B cell (primary cell): Measurements from ENCODE around the gene RSPH1.

Source experiments
- EZH2 ChIP-seq: IDR thresholded peaks from 2 replicates; pipeline ENCODE4 v1.6.1; 2012; ENCODE audit warnings: borderline replicate concordance, low read depth, mild to moderate bottlenecking, moderate library complexity, low read length; ENCODE audit not compliant: insufficient read depth, poor library complexity, severe bottlenecking
- TF ChIP-seq, protein P1 (sequence below): fragments of 200-600 bp; IDR thresholded peaks from one replicate; pipeline ENCODE4 v1.8.0; 2022; ENCODE audit warnings: antibody characterized with exemption, mild to moderate bottlenecking

GRCh38 chr21:42518215-42518614, 22.2 kb upstream of the RSPH1 start:
- TF ChIP-seq EZH2, result no peak
- TF ChIP-seq, protein P1, sequence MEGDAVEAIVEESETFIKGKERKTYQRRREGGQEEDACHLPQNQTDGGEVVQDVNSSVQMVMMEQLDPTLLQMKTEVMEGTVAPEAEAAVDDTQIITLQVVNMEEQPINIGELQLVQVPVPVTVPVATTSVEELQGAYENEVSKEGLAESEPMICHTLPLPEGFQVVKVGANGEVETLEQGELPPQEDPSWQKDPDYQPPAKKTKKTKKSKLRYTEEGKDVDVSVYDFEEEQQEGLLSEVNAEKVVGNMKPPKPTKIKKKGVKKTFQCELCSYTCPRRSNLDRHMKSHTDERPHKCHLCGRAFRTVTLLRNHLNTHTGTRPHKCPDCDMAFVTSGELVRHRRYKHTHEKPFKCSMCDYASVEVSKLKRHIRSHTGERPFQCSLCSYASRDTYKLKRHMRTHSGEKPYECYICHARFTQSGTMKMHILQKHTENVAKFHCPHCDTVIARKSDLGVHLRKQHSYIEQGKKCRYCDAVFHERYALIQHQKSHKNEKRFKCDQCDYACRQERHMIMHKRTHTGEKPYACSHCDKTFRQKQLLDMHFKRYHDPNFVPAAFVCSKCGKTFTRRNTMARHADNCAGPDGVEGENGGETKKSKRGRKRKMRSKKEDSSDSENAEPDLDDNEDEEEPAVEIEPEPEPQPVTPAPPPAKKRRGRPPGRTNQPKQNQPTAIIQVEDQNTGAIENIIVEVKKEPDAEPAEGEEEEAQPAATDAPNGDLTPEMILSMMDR, result no peak
